HL-60 (cell line): ENCODE data around the gene KRT28.

Experiments used
- GABPA ChIP-seq: IDR thresholded peaks from 2 replicates; pipeline ENCODE4 v1.6.1; 2012; ENCODE audit warnings: low read depth
- POLR2AphosphoS5 ChIP-seq: IDR thresholded peaks from 2 replicates; pipeline ENCODE4 v1.6.1; 2012; ENCODE audit warnings: low read depth
- TF ChIP-seq, protein P1 (sequence below): IDR thresholded peaks from one replicate; pipeline ENCODE4 v1.5.1; 2011; ENCODE audit warnings: low read length, control low read depth, inconsistent platforms; ENCODE audit not compliant: insufficient read depth

- TF ChIP-seq, protein P1, sequence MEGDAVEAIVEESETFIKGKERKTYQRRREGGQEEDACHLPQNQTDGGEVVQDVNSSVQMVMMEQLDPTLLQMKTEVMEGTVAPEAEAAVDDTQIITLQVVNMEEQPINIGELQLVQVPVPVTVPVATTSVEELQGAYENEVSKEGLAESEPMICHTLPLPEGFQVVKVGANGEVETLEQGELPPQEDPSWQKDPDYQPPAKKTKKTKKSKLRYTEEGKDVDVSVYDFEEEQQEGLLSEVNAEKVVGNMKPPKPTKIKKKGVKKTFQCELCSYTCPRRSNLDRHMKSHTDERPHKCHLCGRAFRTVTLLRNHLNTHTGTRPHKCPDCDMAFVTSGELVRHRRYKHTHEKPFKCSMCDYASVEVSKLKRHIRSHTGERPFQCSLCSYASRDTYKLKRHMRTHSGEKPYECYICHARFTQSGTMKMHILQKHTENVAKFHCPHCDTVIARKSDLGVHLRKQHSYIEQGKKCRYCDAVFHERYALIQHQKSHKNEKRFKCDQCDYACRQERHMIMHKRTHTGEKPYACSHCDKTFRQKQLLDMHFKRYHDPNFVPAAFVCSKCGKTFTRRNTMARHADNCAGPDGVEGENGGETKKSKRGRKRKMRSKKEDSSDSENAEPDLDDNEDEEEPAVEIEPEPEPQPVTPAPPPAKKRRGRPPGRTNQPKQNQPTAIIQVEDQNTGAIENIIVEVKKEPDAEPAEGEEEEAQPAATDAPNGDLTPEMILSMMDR, result no peak
- TF ChIP-seq POLR2AphosphoS5 (no peak), GABPA (no peak)
Measured at GRCh38 chr17:40753804-40754203, 46.0 kb downstream of the KRT28 start.
